HG02678 (cell line): ENCODE results near the gene TBCD.
"Not testable (repeated sequence)": the region's sequence is repeated elsewhere in the genome, so short reads cannot be mapped to it uniquely, and the experiment has no call there.

Source experiments
- ATAC-seq: cut with Tn5 transposase; IDR thresholded peaks from one replicate; pipeline ENCODE4 v1.9.1; 2021; ENCODE audit warnings: mild to moderate bottlenecking, moderate library complexity; ENCODE audit not compliant: unreplicated experiment

TBCD gene

GRCh38 chr17:82729479-82730260 lies 22.2 kb upstream of the TBCD start:
- ATAC-seq = no peak

GRCh38 chr17:82732118-82732743 lies 19.6 kb upstream of the TBCD start:
- ATAC-seq = no peak

DNA sequence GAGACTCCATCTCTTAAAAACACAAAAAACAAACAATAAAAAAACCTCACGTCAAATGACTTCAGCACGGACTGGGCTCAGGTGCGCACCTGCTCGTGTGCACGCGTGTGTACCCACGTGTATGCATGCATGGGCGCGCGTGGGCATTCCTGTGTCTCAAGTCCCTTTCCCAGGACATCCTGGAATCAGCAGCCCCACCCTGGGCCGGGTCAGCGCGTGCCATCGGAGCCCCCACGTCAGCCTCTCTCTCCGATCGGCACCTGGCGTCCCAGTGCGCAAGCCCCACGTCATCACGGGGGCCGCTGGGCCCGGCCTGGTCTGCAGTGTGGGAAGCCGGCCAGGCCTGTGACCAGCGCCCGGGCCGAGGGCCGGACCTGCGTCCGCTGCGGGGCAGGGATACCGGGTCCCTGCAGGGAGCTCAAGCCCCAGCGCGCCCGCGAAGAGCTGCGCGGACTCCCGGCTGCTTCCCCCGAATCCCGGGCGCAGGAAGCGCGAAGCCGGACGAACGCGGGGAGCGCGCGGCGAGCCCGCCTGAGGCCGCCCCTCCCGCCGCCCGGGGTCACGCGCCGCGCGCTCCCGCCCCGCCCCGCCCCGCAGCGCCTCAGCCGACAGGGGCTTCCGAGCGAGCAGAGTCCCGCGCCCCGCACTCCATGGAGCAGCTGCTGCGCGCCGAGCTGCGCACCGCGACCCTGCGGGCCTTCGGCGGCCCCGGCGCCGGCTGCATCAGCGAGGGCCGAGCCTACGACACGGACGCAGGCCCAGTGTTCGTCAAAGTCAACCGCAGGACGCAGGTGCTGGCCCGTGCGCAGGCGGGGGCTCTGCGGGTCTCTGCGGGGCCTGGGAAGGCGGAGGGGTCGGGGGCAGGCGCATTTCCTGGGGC lies 16.6 kb upstream of the TBCD start, which contains the start of gene FN3K:
Gene FN3K (plus strand): TSS at position 629 of the 880 bp plus-strand sequence. CDS start 22 bp downstream, at position 651.
- ATAC-seq = no peak

DNA sequence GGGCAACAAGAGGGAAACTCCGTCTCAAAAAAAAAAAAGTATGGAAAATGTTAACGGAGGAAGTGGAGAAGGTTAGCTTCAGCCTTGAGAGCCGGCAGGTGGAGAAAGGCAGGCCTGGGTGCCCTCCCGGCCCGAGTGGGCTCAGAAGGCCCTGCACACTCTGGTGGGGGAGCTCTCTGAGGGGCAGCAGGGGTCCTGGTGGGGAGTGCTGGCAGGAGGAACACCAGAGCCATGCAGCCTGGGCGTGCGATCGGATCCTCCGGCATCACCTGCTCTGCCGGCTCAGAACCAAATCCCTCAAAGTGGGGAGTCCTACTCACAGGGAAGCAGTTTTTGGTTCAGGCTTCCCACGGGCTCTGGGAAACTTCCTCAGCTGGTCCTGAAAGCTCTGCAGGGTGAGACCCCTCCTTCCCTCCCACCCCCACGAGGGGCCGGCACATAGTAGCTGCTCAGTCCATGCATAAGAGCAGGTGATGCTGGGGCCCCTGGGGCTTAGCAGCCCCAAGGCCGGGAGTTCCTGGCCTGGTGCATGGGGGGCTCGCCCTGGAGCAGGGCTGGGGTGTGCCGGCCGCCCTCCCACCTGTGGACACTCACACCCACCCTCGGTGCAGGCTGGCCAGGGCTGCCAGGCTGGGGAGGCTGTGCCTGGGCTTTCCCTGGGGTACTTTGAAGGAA lies 15.2 kb upstream of the TBCD start:
- no peak for ATAC-seq

GRCh38 chr17:82737967-82738877 lies 13.6 kb upstream of the TBCD start:
- ATAC-seq = no peak

DNA sequence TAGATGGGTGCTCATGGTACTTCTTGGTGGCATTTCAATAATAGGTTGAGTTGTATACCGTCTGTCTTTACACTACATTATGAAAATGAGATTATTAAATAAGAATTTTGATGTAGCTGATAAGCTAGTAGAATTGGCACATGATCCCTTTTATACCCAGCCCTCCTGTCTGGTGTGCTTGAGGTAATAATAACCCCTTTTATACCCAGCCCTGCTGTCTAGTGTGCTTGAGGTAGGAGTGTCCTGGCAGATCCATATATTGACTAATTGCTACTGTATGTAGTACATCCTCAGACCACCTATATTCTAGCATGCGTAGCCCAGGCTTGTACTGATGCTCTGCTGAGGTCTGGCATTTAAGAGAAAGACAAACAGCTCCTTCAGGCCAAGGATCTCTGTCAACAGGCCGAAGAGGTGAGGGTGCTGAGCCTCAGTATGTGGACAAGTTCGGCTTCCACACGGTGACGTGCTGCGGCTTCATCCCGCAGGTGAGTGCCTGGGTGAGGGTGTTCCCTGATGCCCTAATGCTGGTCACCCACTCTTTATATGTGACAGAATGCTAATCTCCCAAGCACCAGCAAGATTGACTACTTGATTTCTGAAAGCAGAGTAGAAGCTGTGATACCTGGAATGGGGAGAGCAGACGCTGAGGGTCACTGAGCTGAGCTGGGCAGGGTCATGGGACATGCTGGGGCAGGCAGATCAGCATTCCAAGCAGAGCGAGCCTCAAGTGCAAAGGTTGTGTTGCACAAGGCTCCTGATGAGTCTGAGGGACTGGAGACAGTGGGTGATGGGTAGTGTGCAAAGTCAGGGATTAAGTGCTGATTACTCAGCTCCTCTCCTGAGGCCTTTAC lies 10.7 kb upstream of the TBCD start:
- no peak for ATAC-seq

DNA sequence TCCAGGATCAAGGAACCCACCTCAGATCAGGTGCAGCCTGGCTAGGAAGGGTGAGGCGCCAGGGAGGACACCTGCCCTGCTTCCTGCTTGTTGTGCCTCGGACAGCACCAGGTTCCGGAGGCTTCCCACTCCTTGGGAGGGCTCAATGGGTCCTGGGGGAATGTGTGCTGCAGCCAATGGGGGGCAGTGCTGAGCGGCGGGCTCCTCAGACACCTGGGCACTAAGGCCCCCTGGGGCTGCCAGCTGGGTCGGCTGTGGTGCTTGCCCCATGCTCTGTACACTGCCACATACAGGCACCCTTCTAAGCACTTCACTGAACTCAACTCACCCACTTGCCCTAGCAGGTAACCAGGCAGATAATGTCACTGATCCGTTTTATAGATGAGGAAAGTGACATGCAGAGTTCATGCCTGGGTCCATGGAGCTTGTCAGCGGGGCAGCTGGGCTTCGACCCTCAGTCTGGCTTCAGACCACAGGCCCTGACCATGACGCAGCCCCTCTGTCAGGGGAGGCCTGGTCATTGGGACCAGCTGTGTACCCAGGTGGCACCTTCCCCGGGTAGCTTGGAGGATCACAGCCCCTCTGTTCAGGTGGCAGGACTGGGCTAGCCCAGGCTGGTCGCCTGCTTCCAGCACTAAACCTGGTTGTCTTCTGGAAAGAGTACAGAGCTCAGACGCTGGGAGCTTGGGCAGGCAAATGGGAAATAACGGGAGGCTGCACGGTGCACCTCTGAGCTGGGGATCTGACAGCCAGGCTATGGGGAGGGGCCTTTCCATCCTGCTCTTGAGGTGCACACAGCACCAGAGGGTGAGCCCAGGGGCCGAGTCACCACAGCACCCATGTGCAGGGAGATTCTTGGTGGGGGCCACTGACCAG lies 8.3 kb upstream of the TBCD start:
- no peak for ATAC-seq

- not testable (repeated sequence) for ATAC-seq
Observed at GRCh38 chr17:82744736-82745135, 7.1 kb upstream of the TBCD start.

- ATAC-seq = no peak
Observed at GRCh38 chr17:82745524-82745923, 6.3 kb upstream of the TBCD start.

DNA sequence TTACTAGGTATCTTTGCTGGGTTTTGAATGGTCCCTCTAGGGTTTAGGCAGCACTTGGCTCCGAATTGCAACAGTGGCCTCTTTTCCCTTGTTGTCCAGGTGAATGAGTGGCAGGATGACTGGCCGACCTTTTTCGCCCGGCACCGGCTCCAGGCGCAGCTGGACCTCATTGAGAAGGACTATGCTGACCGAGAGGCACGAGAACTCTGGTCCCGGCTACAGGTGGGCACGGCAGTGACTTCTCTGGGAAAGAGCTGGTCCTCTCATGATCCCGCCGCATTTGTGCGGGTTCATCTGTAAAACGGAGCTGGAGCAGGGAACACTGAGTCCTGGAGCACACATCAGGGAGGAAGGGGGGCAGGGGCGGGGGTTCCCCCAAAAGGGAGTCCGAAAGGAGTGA lies 3.1 kb upstream of the TBCD start:
- no peak for ATAC-seq

GRCh38 chr17:82750241-82750908 lies 1.5 kb upstream of the TBCD start:
- no peak for ATAC-seq

GRCh38 chr17:82751171-82751570 lies 694 bp upstream of the TBCD start:
- peak; percentile 33 for ATAC-seq

DNA sequence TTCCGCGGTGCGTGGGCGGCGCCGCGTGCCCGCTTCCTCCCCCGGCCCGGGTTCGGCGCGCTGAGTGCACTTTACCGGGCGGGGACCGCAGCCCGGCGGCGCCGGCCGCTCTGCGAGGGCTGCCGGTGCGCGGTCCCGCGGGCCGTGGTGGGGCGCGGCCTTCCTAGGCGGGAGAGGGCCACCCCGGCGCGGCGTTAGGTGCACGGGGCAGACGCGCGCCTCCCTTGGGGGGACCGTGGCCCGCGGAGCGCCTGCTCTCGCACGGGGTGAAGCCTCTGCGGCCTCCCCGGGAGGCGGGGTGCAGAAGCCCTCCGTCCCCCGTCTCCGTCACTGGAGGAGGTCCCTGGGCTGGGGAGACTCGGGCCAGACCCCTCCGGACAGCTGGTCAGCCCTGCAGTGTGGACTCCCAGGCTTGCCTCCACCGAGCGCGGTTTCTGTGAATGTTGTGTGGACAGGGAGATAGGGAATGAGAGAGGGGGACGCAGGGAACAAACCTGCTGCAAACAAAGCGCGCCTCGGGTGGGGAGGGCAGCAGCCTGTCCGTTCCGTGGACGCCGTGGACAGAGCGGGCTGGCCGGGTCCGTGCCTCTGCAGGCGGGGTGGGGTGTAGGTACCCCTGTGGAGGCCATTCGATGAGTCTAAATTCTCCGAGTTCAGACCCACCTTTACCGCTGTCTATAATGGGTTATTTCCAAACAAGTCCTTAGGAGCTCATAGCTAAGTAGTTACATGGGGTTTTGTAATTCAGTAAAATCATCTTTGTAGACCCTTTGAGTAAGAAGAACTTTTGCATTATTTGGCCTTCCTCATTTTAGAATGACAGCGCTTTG lies 721 bp downstream of the TBCD start:
- peak; percentile 26 for ATAC-seq

DNA sequence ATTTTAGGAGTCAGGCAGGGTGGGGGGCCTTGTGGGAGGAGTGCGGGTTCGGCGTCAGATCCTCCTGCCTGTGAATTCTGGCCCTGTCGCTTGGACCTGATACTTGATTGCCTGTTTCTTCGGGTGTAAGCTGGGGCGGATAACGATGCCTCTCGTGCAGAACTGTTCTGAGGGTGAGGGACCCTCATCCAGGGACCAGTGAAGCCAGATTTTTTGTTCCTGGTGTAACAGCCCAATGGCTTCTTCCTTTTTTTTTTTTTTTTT lies 1.3 kb downstream of the TBCD start:
- ATAC-seq = no peak

GRCh38 chr17:82754297-82755208 lies 2.7 kb downstream of the TBCD start:
- no peak for ATAC-seq

DNA sequence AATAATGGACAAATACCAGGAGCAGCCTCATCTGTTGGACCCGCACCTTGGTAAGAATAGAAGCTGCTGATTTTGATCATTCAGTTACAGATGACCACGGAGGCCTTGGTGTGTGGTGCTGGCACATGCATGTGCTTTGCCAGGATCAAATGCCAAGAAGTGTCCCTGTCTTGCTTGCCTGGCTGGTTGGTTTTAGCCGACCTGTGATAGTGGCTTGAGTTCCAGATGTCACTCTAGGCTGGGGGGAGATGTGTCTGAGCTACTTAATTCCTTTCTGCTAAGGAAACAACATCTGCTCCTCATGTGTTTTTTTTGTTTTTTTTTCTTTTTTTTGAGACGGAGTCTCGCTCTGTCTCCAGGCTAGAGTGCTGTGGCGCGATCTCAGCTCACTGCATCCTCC lies 4.3 kb downstream of the TBCD start:
- no peak for ATAC-seq
